Naive thymus-derived CD8-positive, alpha-beta T cell (primary cell): Measurements from ENCODE around the gene PLOD1. TPM values are rescaled to one million over a fixed set of nuclear protein-coding genes. Genes with fewer than 3 reads are reported as not detected.
"Not testable (repeated sequence)": the region's sequence is repeated elsewhere in the genome, so short reads cannot be mapped to it uniquely, and the experiment has no call there.

ENCODE experiments used
- ATAC-seq, 2 donors: fragments of 150-1000 bp; cut with Tn5 transposase in 1 of 2; sonication (Bioruptor Pico), chemical (Tn5 transposase) in 1 of 2; 1 replicate in 1 of 2; 2 replicates in 1 of 2; pipeline ENCODE4 v1.10.0; 2021; ENCODE audit warnings: mild to moderate bottlenecking in 2 of 2, moderate library complexity in 2 of 2
- POLR2A ChIA-PET: fragments of 350-600 bp; sonication (Branson Sonifier 250); formaldehyde crosslinking; loops from one replicate; lab custom pipeline; 2021; ENCODE audit warnings: antibody characterized with exemption; lab: Charles Lee
- DNase-seq, 10 donors: peaks; one replicate each; pipeline versions ENCODE4 v3.0.0 to v3.0.0-alpha.2; 2020 to 2022
- H3K27ac Mint-ChIP-seq, 10 donors: one replicate each; pipeline ENCODE4 v1.8.0; 2020 to 2022; ENCODE audit warnings: mild to moderate bottlenecking in 10 of 10, mixed read lengths in 10 of 10, moderate library complexity in 4 of 10, inconsistent platforms in 1 of 10
- H3K27me3 Mint-ChIP-seq, 5 donors: one replicate each; pipeline ENCODE4 v1.8.0; 2021 to 2022; ENCODE audit warnings: mixed read lengths in 5 of 5
- H3K36me3 Mint-ChIP-seq, 3 donors: one replicate each; pipeline ENCODE4 v1.8.0; 2020 to 2022; ENCODE audit warnings: mixed read lengths in 3 of 3, mild to moderate bottlenecking in 2 of 3, inconsistent platforms in 1 of 3
- H3K4me1 Mint-ChIP-seq, 4 donors: one replicate each; pipeline ENCODE4 v1.8.0; 2021 to 2022; ENCODE audit warnings: mixed read lengths in 4 of 4
- H3K4me3 Mint-ChIP-seq, 10 donors: one replicate each; pipeline ENCODE4 v1.8.0; 2020 to 2022; ENCODE audit warnings: mild to moderate bottlenecking in 10 of 10, mixed read lengths in 10 of 10, moderate library complexity in 6 of 10, inconsistent platforms in 1 of 10
- H3K9me3 Mint-ChIP-seq, 9 donors: one replicate each; pipeline ENCODE4 v1.8.0; 2020 to 2022; ENCODE audit warnings: mixed read lengths in 9 of 9, mild to moderate bottlenecking in 3 of 9, inconsistent platforms in 1 of 9, moderate library complexity in 1 of 9
- polyA plus RNA-seq, 3 donors: library from polyadenylated mRNA; unstranded; fragments of 300-500 nt; fragmentation: Illumina TruSeq; gene quantifications; one replicate each; pipeline ENCODE4 v1.2.3, GENCODE V29; 2021
- total RNA-seq, 8 experiments: library from RNA in 2 of 8; stranded (reverse) in 2 of 8; gene quantifications; one replicate each; pipeline ENCODE4 v1.2.3 and lab custom pipeline; 2021 to 2026

The PLOD1 gene
- total and polyA plus RNA-seq, 5 experiments from 2014 or later: 4.5 to 7.9 (median 5.0) TPM

GRCh38 chr1:11914024-11914423, 20.5 kb upstream of the PLOD1 start:
- peaks cover 0 to 1% (median 0%) of the 10 kb centered on the region in 5 donors for H3K27me3 Mint-ChIP-seq
- peaks cover 2 to 11% (median 8%) of the 10 kb centered on the region in 4 donors for H3K4me1 Mint-ChIP-seq
- no peak overlapping the region for H3K4me3 Mint-ChIP-seq
- H3K27ac Mint-ChIP-seq: peak overlapping the region in 1 of 10 donors; percentile 12
- POLR2A ChIA-PET: no interaction called here
- ATAC-seq (no peak), DNase-seq (no peak)
- no peaks in the 10 kb centered on the region for H3K9me3 Mint-ChIP-seq
- peaks cover 0 to 8% (median 0%) of the 10 kb centered on the region in 3 donors for H3K36me3 Mint-ChIP-seq

- POLR2A ChIA-PET: interaction anchor here (1.4 to 2.3 kb wide), 2 partner anchors 9 to 11 kb away, joined by 5 to 10 read pairs; no protein-coding TSS in a partner anchor
- H3K27me3 Mint-ChIP-seq: no peaks in the 10 kb centered on the region
- H3K27ac Mint-ChIP-seq: peak overlapping the region in 1 of 10 donors; percentile 13
- ATAC-seq (no peak), DNase-seq (no peak)
- H3K4me3 Mint-ChIP-seq: no peak overlapping the region
- peaks cover 14 to 40% (median 28%) of the 10 kb centered on the region in 4 donors for H3K4me1 Mint-ChIP-seq
- H3K36me3 Mint-ChIP-seq: peaks cover 0 to 54% (median 9%) of the 10 kb centered on the region in 3 donors
- H3K9me3 Mint-ChIP-seq: no peaks in the 10 kb centered on the region
These were observed 15.6 kb upstream of the PLOD1 start for GRCh38 chr1:11918799-11919519.

- peaks cover 0 to 57% (median 9%) of the 10 kb centered on the region in 3 donors for H3K36me3 Mint-ChIP-seq
These were observed 14.9 kb upstream of the PLOD1 start for GRCh38 chr1:11919621-11920020.

GRCh38 chr1:11920239-11920903, 14.1 kb upstream of the PLOD1 start:
- DNase-seq: no peak
- ATAC-seq: no peak
- Mint-ChIP-seq H3K27me3 (no peaks in the 10 kb centered on the region), H3K36me3 (peaks cover 0 to 57% (median 9%) of the 10 kb centered on the region in 3 donors), H3K9me3 (no peaks in the 10 kb centered on the region), H3K27ac (peak overlapping the region in 2 of 10 donors; percentile 24 to 25), H3K4me3 (peak overlapping the region in 3 of 10 donors; percentile 19 to 26 (median 22)), H3K4me1 (peaks cover 21 to 53% (median 40%) of the 10 kb centered on the region in 4 donors)
- POLR2A ChIA-PET: interaction anchor here (4.5 kb wide), 1 partner anchor 11 kb away, joined by 37 read pairs; no protein-coding TSS in a partner anchor

More at GRCh38 chr1:11919621-11920020, 14.9 kb upstream of the PLOD1 start:
- Mint-ChIP-seq H3K27ac (no peak overlapping the region), H3K27me3 (no peaks in the 10 kb centered on the region), H3K9me3 (no peaks in the 10 kb centered on the region), H3K4me3 (no peak overlapping the region), H3K4me1 (peaks cover 18 to 47% (median 34%) of the 10 kb centered on the region in 4 donors)
- DNase-seq: no peak
- ATAC-seq: no peak
- POLR2A ChIA-PET: interaction anchor here (2.3 to 4.5 kb wide), 2 partner anchors 10 to 11 kb away, joined by 10 to 37 read pairs; no protein-coding TSS in a partner anchor

- Mint-ChIP-seq H3K9me3 (no peaks in the 10 kb centered on the region), H3K27ac (peak overlapping the region in 1 of 10 donors; percentile 25), H3K4me3 (peak overlapping the region in 2 of 10 donors; percentile 19 to 22), H3K27me3 (no peaks in the 10 kb centered on the region), H3K4me1 (peaks cover 21 to 53% (median 40%) of the 10 kb centered on the region in 4 donors), H3K36me3 (peaks cover 0 to 57% (median 9%) of the 10 kb centered on the region in 3 donors)
- ATAC-seq: no peak
- POLR2A ChIA-PET: interaction anchor here (4.5 kb wide), 1 partner anchor 12 kb away, joined by 37 read pairs; no protein-coding TSS in a partner anchor
- DNase-seq: no peak
These were observed 13.5 kb upstream of the PLOD1 start for GRCh38 chr1:11921022-11921421.

GRCh38 chr1:11923069-11923826, 11.3 kb upstream of the PLOD1 start:
- Mint-ChIP-seq H3K4me1 (peaks cover 21 to 57% (median 49%) of the 10 kb centered on the region in 4 donors), H3K27me3 (no peaks in the 10 kb centered on the region)

GRCh38 chr1:11923827-11924113, 10.7 kb upstream of the PLOD1 start:
- H3K4me3 Mint-ChIP-seq: peak overlapping the region; percentile 78 to 89 (median 84)
- peaks cover 0 to 50% (median 9%) of the 10 kb centered on the region in 3 donors for H3K36me3 Mint-ChIP-seq
- no peak for DNase-seq
- peaks cover 21 to 57% (median 49%) of the 10 kb centered on the region in 4 donors for H3K4me1 Mint-ChIP-seq
- H3K9me3 Mint-ChIP-seq: no peaks in the 10 kb centered on the region
- H3K27me3 Mint-ChIP-seq: no peaks in the 10 kb centered on the region
- H3K27ac Mint-ChIP-seq: peak overlapping the region in 8 of 10 donors; percentile 27 to 89 (median 66)
- POLR2A ChIA-PET: interaction anchor here (4.5 kb wide), 1 partner anchor 15 kb away, joined by 37 read pairs; no protein-coding TSS in a partner anchor
- ATAC-seq: no peak

More at GRCh38 chr1:11923069-11923826, 11.3 kb upstream of the PLOD1 start:
- DNase-seq (no peak), ATAC-seq (no peak)
- POLR2A ChIA-PET: interaction anchor here (4.5 kb wide), 1 partner anchor 14 kb away, joined by 37 read pairs; no protein-coding TSS in a partner anchor
- peak overlapping the region; percentile 78 to 89 (median 84) for H3K4me3 Mint-ChIP-seq
- peaks cover 0 to 54% (median 9%) of the 10 kb centered on the region in 3 donors for H3K36me3 Mint-ChIP-seq
- H3K9me3 Mint-ChIP-seq: no peaks in the 10 kb centered on the region
- peak overlapping the region in 6 of 10 donors; percentile 3 to 67 (median 58) for H3K27ac Mint-ChIP-seq

GRCh38 chr1:11924334-11925195, 10.0 kb upstream of the PLOD1 start:
- no peaks in the 10 kb centered on the region for H3K9me3 Mint-ChIP-seq
- H3K27me3 Mint-ChIP-seq: no peaks in the 10 kb centered on the region
- POLR2A ChIA-PET: interaction anchor here (2.1 to 4.5 kb wide), 2 partner anchors 15 to 16 kb away, joined by 37 to 65 read pairs; no protein-coding TSS in a partner anchor
- peak overlapping the region; percentile 78 to 89 (median 84) for H3K4me3 Mint-ChIP-seq
- H3K4me1 Mint-ChIP-seq: peaks cover 21 to 57% (median 49%) of the 10 kb centered on the region in 4 donors
- no peak for DNase-seq
- ATAC-seq: no peak
- H3K27ac Mint-ChIP-seq: peak overlapping the region; percentile 35 to 84 (median 74)
- H3K36me3 Mint-ChIP-seq: peaks cover 0 to 43% (median 9%) of the 10 kb centered on the region in 3 donors

- H3K27me3 Mint-ChIP-seq, DNase-seq, H3K9me3 Mint-ChIP-seq: not testable (repeated sequence)
- Mint-ChIP-seq H3K4me1 (peaks cover 19 to 50% (median 42%) of the 10 kb centered on the region in 4 donors), H3K36me3 (peaks cover 0 to 35% (median 7%) of the 10 kb centered on the region in 3 donors), H3K27ac (peak overlapping the region in 4 of 10 donors; percentile 76 to 84 (median 82)), H3K4me3 (peak overlapping the region; percentile 78 to 89 (median 84))
- POLR2A ChIA-PET: interaction anchor here (2.1 kb wide), 1 partner anchor 16 kb away, joined by 65 read pairs; no protein-coding TSS in a partner anchor
- ATAC-seq: peak; percentile 19 to 23
These were observed 9.2 kb upstream of the PLOD1 start for GRCh38 chr1:11925196-11925937.

GRCh38 chr1:11925938-11926292, 8.6 kb upstream of the PLOD1 start:
- Mint-ChIP-seq H3K9me3 (no peaks in the 10 kb centered on the region), H3K27me3 (no peaks in the 10 kb centered on the region), H3K27ac (peak overlapping the region in 1 of 10 donors; percentile 81), H3K4me3 (peak overlapping the region in 2 of 10 donors; percentile 18 to 84), H3K36me3 (peaks cover 0 to 30% (median 7%) of the 10 kb centered on the region in 3 donors), H3K4me1 (peaks cover 16 to 46% (median 36%) of the 10 kb centered on the region in 4 donors)
- DNase-seq (peak in 2 of 10 donors; percentile 4 to 19), ATAC-seq (peak; percentile 50 to 55)
- POLR2A ChIA-PET: interaction anchor here (2.1 kb wide), 1 partner anchor 17 kb away, joined by 65 read pairs; no protein-coding TSS in a partner anchor
